ENCODE results near the gene IFIH1.

- TF ChIP-seq CTCF (conservative IDR thresholded peaks at IDR 0.05) (peak; percentile 66), EZH2 (IDR thresholded peaks at IDR 0.05; ENCODE audit: low read depth) (no peak)
Measured at GRCh38 chr2:162221064-162221463, 97.4 kb downstream of the IFIH1 start.

Measured in PC-9 (cell line).